ENCODE results near the gene HSD11B1L. TPM values are rescaled to one million over a fixed set of nuclear protein-coding genes. Genes with fewer than 3 reads are reported as not detected.

HSD11B1L gene
- polyA plus RNA-seq, 1 experiment, result 4.9 TPM

- Histone ChIP-seq H3K27me3 (ENCODE audit: control insufficient read depth, insufficient read depth, low read length) (no peaks in the 10 kb centered on the region), H3K9me3 (ENCODE audit: control insufficient read depth, insufficient read depth, low read length) (peaks cover 6% of the 10 kb centered on the region; the same call in 1 of the 2 replicates), H3K27ac (ENCODE audit: low read depth, low read length) (peak overlapping the region; percentile 47), H3K4me3 (ENCODE audit: low read depth, low read length) (no peak overlapping the region)
- DNase-seq (ENCODE audit: low read depth, low spot score), result no peak
- TF ChIP-seq CTCF (IDR thresholded peaks at IDR 0.05; ENCODE audit: low read depth, low read length), result no peak
- ChIA-PET CTCF (no interaction called here), POLR2A (no interaction called here)
These were observed 12.7 kb downstream of the HSD11B1L start for GRCh38 chr19:5693195-5694166.

- no peak overlapping the region for H3K27ac ChIP-seq (ENCODE audit: low read depth, low read length)
- ChIA-PET POLR2A (no interaction called here), CTCF (no interaction called here)
- TF ChIP-seq CTCF (IDR thresholded peaks at IDR 0.05; ENCODE audit: low read depth, low read length), result no peak
- no peaks in the 10 kb centered on the region for H3K27me3 ChIP-seq (ENCODE audit: control insufficient read depth, insufficient read depth, low read length)
- peaks cover 6% of the 10 kb centered on the region; the same call in 1 of the 2 replicates for H3K9me3 ChIP-seq (ENCODE audit: control insufficient read depth, insufficient read depth, low read length)
- no peak overlapping the region for H3K4me3 ChIP-seq (ENCODE audit: low read depth, low read length)
- no peak for DNase-seq (ENCODE audit: low read depth, low spot score)
These were observed 13.5 kb downstream of the HSD11B1L start for GRCh38 chr19:5694167-5694955.

GRCh38 chr19:5694956-5695648 is 14.3 kb downstream of the HSD11B1L start:
- no peaks in the 10 kb centered on the region for H3K27me3 ChIP-seq (ENCODE audit: control insufficient read depth, insufficient read depth, low read length)
- POLR2A ChIA-PET, result interaction anchor here (1.1 kb wide), 1 partner anchor 72 kb away, joined by 4 read pairs; the partner anchor contains the start of genes SAFB and SAFB2

GRCh38 chr19:5695649-5696195 is 14.9 kb downstream of the HSD11B1L start:
- ChIA-PET CTCF (interaction anchor here (1.1 kb wide), 1 partner anchor 8 kb away, joined by 3 read pairs; no protein-coding TSS in a partner anchor), POLR2A (interaction anchor here (1.1 kb wide), 1 partner anchor 73 kb away, joined by 4 read pairs; the partner anchor contains the start of genes SAFB and SAFB2)
- H3K4me3 ChIP-seq (ENCODE audit: low read depth, low read length), result no peak overlapping the region
- TF ChIP-seq CTCF (IDR thresholded peaks at IDR 0.05; ENCODE audit: low read depth, low read length), result no peak
- DNase-seq (ENCODE audit: low read depth, low spot score), result no peak
- H3K27me3 ChIP-seq (ENCODE audit: control insufficient read depth, insufficient read depth, low read length), result no peaks in the 10 kb centered on the region
- H3K27ac ChIP-seq (ENCODE audit: low read depth, low read length), result no peak overlapping the region
- peaks cover 2% of the 10 kb centered on the region; the same call in 1 of the 2 replicates for H3K9me3 ChIP-seq (ENCODE audit: control insufficient read depth, insufficient read depth, low read length)

More at GRCh38 chr19:5694956-5695648, 14.3 kb downstream of the HSD11B1L start:
- no peak overlapping the region for H3K27ac ChIP-seq (ENCODE audit: low read depth, low read length)
- no peak for TF ChIP-seq CTCF (IDR thresholded peaks at IDR 0.05; ENCODE audit: low read depth, low read length)
- no peak overlapping the region for H3K4me3 ChIP-seq (ENCODE audit: low read depth, low read length)
- H3K9me3 ChIP-seq (ENCODE audit: control insufficient read depth, insufficient read depth, low read length), result peaks cover 6% of the 10 kb centered on the region; the same call in 1 of the 2 replicates
- no peak for DNase-seq (ENCODE audit: low read depth, low spot score)
- CTCF ChIA-PET, result interaction anchor here (1.1 kb wide), 1 partner anchor 8 kb away, joined by 3 read pairs; no protein-coding TSS in a partner anchor

Data from AG04450 (cell line).